GM21825 (cell line): ENCODE data around the gene KAT7.

ENCODE experiments used
- ATAC-seq: cut with Tn5 transposase; IDR thresholded peaks from one replicate; pipeline ENCODE4 v1.9.1; 2021; ENCODE audit warnings: mild to moderate bottlenecking, moderate library complexity; ENCODE audit not compliant: unreplicated experiment

Gene KAT7

DNA sequence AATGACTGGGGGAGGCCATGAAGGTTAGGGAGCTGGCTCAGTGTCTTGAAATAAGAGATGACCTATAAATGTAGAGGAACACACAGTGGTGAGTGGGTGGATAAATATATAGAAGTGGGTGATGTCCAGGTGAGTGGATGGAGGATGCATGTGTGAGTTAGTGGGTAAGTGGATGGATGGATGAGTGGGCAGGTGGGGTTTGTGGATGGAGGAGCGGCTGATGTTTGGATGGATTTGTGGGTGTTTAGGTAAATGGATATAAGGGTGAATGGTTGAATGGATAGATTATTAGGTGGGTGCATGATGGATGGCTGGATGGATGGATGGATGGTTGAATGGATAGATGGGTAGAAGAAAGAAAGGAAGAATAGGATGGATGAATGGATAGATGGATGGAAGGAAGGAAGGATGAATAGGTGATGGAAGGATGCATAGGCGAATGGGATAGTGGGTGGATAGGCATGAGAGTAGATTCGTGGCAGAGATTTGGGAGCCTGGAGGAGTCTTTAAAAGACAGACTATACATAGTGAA is 78.5 kb downstream of the KAT7 start:
- ATAC-seq: no peak

DNA sequence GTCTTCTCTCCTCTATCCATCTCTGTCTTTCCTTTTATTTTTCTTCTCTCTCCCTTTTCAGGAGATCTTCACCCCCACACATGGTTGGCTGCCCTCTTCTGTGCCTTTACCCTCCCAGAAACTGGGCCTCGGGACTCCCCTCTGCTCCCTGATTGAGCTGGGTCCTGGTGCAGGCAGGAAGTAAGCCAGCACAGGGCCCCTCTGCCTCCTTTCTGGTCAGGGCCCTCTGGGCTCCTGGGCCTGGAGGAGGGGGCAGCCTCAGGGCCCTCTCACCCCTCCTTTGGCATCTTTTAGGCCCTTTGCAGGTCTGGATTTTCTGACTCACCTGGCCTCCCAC is 80.5 kb downstream of the KAT7 start:
- no peak for ATAC-seq

- ATAC-seq: no peak
Measured at GRCh38 chr17:49870298-49870697, 81.8 kb downstream of the KAT7 start.

- no peak for ATAC-seq
Measured at GRCh38 chr17:49871211-49871610, 82.7 kb downstream of the KAT7 start.

DNA sequence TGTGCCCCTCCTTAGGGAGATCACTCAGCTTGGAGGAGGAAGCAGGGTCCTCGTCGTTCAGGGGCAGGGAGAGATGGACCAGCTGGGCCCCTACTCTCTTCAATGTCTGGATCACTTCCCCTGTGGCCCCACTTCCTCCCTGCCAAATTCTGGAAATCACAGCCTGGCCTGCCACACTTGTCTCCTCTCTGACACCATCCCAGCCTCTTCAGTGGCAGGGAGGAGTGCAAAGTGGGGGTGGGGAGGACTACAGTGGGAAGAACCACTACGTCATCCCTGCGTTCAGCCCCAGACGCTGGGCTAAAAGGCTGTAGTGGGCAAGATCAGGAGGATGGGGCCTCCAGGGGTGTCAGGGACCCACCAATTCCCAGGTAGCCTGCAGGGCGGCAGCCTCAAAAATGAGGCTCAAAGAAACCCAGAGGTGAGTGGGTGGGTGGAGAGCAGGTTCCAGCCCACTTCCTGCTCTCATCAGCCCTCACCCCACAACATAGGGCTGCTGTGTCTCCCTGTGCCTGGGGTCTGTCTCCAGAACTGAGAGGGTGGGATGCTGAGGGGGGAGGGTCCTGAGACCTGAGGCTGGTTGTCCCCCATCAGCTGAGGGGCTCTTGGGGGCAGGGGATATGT is 84.4 kb downstream of the KAT7 start:
- no peak for ATAC-seq

GRCh38 chr17:49873466-49873865 is 85.0 kb downstream of the KAT7 start:
- ATAC-seq: no peak

GRCh38 chr17:49873926-49874325 is 85.4 kb downstream of the KAT7 start:
- no peak for ATAC-seq

- no peak for ATAC-seq
Measured at GRCh38 chr17:49874911-49875310, 86.4 kb downstream of the KAT7 start.

DNA sequence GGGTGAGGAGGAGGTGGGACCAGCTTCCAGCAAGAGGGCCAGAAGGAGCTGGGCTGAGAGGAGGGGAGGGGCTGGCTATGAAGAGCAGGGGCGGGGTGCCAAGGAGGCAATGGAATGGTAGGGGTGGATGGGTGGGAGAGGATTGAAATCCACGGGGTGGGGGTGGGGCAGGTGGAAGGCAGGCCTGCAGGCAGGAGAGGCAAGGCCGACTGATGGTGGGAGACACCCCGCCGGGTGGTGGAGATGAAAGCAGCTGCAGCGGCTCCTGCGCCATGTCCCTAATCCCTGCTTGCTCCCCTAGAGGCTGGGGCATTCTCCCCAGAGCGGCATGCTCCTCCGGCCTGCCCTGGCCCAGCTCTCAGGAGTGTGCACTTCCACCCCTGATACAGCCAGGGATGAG is 87.2 kb downstream of the KAT7 start:
- no peak for ATAC-seq

DNA sequence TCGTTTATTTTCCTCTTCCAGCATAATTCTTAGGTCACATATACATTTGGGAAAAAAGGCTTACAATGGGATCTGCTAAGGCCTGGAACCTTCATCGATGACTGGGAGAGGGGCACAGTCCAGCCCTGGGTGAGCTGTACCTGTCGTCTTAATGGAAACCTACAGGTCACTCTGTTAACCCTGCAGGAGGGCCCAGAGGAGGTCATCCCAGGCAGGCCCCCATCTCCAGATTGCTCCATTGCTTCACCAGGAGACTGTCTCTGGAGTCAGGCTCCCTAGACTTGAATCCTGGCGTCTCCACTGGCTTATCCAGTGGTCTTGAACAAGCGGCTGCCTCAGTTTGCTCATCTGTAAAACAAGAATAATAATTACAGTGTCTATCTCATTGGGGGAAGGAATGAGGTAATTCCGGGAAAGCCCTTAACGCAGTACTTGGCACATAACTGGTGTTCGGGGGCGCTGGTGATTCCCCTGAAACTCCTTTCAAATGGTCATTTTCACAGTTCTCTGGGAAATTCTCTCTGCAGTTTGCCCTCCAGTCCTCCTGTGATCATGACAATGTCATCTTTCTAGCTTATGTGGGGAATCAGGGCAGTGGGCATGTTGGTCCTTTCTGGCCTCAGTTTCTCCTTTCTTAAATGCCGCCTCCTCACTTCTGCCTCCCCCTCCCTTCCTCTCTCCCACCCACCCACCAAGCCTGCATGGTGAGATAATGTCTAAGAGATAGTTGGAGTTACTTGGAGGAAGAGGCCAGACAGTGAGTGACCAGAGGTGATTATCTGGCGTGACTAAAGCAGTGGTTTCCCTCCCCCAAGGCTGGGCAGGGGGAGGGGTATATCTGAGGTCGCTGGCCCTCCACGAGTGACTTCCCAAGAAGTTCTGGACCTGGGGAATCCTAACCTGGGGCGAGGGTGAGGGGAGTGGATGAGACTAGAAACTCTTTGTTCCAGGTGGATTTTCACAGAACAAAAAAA is 90.7 kb downstream of the KAT7 start:
- ATAC-seq: no peak

GRCh38 chr17:49880291-49881053 is 92.0 kb downstream of the KAT7 start:
- no peak for ATAC-seq

DNA sequence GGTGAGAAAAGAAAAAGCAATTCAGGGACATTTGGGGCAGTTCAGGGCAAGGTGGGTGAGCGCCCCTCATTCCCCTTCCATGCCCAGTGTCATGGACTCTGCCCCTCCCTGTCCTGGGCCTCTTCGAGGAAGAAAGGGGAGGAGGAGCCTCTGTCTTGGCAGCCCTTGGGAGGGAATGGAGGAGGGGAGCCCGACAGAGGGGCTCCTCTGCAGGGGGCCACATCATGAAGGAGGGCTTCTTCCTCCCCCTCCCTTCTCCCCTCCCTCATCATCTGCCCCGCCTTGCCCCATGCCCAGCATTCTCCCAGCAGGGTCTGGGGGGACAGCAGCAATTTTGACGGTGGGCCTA is 92.5 kb downstream of the KAT7 start:
- ATAC-seq: no peak

DNA sequence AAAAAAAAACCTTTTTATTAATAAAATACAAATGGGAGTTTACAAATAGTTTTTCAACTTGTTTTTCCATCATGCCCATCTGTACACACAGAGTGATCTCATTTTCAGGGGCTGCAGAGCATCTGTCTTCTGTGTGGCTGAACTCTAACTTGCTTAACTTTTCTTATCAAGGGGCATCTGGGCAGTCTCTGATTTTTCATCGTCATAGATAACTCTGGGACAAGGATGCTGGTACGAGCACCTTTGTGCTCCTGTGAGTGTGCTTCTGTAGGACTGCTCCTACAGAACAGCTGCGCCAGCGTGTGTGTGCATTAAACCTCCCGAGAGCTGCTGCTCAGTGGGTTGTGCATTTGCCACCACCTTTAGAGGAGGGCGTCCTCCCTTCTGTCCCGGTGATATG is 94.0 kb downstream of the KAT7 start:
- ATAC-seq: no peak
